Activated effector memory CD4-positive, alpha-beta T cell treated with anti-CD3 and anti-CD28 coated beads, Interleukin-2, amount 50 U/mL, for 16 hours (primary cell): ENCODE data around the gene DCPS.
"Not testable (repeated sequence)": the region's sequence is repeated elsewhere in the genome, so short reads cannot be mapped to it uniquely, and the experiment has no call there.

Experiments
- DNase-seq: peaks from one replicate; pipeline ENCODE4 v3.0.0-alpha.2; 2020

The DCPS gene

GRCh38 chr11:126362879-126363655 is 59.2 kb downstream of the DCPS start:
- DNase-seq, result no peak

- no peak for DNase-seq
Observed at GRCh38 chr11:126363706-126364248, 59.9 kb downstream of the DCPS start.

GRCh38 chr11:126364735-126365134 is 60.9 kb downstream of the DCPS start:
- DNase-seq, result not testable (repeated sequence)

DNA sequence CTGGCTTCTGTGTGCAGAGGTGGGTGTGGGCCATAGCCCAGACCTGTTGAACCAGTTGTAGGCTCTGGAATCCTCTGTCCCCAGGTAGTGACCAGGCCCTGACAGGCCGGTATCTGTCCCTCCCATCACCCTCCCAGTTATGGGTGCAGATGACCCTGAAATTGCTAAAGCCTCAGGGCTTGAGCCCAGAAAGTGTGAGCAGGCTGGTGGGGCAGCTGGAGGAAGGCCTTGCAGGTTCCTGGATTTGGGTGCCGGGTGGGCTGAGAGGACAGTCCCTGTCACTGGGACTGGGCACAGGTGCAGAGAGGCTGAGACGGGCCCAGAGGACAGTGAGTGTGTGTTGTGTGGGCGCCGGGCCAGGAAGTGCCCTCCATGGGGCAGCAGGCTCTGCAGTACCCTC is 61.6 kb downstream of the DCPS start:
- peak; percentile 50 for DNase-seq

- no peak for DNase-seq
Observed at GRCh38 chr11:126366064-126366822, 62.4 kb downstream of the DCPS start.

DNA sequence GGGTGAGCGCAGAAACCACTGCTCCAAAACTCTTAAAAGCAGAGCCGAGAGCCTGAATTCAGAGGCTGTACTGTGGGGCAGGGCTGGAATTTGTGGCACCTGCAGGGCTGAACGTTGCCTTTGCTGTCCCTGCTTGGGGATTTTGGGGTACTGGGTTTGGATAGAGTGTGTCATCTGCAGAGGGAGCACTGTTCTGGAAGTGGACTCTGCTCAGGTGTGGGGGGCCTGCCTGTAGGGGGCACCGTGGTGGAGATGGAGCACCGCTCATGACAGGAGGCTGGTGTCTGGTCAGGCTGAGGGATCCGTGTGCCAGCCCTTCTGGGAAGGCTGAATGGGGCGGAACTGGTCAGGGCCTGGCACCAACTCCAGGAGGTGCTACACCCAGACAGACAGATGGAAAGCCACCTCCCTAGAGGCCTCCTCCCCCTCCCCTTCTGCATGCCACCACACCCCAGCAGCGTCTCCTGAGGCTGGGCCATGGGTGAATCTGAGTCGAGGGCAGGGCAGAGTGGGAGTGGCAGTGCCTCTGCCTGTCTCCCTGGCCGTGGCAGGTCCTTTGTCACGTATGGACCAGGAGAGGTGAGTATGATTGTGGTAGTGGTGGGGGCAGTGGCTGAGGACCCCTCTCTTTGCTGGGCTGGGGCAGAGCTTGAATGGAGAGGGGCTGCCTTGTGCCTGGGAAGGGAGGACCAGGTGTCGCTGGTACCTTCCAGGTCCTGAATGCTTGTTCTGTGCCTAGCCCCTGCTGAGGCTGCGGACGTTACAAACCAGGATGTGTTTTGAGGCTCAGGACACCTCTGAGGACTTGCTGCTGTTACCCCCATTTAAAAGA is 63.2 kb downstream of the DCPS start:
- DNase-seq, result not testable (repeated sequence)

GRCh38 chr11:126367806-126368205 is 63.9 kb downstream of the DCPS start:
- not testable (repeated sequence) for DNase-seq

- not testable (repeated sequence) for DNase-seq
Observed at GRCh38 chr11:126368336-126369119, 64.7 kb downstream of the DCPS start.

DNA sequence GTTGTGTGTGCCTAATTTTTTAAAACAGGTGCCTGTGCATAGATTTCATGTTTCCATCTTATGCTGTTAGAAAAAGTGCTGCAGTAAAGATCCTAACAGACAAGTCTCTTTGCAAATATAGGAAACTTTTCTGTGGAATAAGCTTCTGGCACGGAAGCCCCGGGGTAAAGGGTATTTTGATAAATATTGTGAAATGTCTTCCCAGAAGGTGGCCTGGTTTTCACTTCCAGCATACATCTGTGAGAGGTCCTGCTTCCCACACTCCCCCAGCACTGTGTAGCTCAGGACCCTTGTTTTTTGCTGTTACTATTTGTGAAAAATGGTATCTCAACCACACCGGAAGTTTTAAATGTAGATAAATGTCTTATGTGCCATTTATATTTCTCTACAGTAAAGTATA is 66.2 kb downstream of the DCPS start:
- DNase-seq, result no peak

DNA sequence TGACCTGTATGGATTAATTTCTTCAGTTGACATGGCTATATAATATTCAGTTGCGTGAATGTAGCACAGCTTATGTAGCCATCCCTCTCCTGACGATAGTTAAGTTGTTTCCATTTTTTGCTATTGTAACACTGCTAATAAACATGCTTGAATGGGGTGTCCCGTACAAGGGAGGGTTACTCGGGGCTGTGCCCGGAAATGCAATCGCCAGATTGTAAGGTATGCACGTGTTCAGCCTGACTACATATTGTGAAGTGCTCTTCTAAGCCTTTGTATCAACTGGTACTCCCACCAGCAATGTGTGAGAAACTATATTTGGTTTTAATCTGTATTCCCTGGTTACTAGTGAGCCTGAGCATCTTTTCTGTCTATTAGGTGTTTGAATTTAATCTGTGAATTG is 67.7 kb downstream of the DCPS start:
- no peak for DNase-seq

- not testable (repeated sequence) for DNase-seq
Observed at GRCh38 chr11:126373389-126374066, 69.7 kb downstream of the DCPS start.

DNA sequence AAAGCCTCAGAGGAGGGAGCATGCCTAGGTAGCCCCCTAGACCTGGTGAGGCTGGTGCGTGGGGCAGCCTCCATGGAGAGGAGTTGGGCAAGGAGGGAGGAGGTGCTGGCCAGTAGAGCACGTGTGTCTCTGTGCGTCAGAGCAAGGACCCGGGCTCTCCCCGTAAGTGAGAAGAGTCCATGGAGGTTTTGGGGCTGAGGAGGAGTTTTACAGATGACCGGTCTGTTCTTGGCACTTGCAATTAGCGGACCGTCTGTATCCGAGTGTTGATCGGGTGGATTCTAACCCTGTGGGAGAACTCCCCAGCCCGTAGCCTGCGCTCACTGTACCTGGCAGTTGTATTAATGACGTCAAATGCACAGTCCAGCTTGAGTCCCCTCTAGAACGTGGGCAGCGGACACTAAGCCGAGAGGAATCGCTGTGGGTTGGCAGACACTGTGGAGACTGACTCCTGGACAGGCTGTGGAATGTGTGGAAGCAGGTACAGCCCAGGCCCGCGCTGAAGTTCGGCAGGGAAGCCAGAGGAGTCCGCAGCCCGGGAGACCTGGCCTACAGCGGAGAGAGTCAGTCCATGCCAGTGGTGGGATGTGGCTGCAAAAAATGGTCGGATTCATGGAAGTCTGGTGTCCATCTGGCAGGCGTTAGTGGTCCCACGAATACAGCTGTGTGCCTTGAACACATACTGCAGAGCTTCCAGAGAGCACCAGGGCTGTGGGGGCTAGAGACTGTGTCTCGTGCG is 70.9 kb downstream of the DCPS start:
- not testable (repeated sequence) for DNase-seq

- no peak for DNase-seq
Observed at GRCh38 chr11:126375726-126376125, 71.9 kb downstream of the DCPS start.

- DNase-seq, result no peak
Observed at GRCh38 chr11:126378763-126379162, 74.9 kb downstream of the DCPS start.

GRCh38 chr11:126380909-126381308 is 77.0 kb downstream of the DCPS start:
- DNase-seq, result no peak

- DNase-seq, result not testable (repeated sequence)
Observed at GRCh38 chr11:126381960-126382359, 78.1 kb downstream of the DCPS start.

DNA sequence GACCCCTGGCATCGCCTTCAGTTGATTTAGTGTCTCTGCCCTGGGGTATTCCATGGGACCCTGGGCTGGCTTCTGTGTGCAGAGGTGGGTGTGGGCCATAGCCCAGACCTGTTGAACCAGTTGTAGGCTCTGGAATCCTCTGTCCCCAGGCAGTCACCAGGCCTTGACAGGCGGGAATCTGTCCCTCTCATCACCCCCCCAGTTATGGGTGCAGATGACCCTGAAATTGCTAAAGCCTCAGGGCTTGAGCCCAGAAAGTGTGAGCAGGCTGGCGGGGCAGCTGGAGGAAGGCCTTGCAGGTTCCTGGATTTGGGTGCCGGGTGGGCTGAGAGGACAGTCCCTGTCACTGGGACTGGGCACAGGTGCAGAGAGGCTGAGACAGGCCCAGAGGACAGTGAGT is 78.8 kb downstream of the DCPS start:
- not testable (repeated sequence) for DNase-seq

DNA sequence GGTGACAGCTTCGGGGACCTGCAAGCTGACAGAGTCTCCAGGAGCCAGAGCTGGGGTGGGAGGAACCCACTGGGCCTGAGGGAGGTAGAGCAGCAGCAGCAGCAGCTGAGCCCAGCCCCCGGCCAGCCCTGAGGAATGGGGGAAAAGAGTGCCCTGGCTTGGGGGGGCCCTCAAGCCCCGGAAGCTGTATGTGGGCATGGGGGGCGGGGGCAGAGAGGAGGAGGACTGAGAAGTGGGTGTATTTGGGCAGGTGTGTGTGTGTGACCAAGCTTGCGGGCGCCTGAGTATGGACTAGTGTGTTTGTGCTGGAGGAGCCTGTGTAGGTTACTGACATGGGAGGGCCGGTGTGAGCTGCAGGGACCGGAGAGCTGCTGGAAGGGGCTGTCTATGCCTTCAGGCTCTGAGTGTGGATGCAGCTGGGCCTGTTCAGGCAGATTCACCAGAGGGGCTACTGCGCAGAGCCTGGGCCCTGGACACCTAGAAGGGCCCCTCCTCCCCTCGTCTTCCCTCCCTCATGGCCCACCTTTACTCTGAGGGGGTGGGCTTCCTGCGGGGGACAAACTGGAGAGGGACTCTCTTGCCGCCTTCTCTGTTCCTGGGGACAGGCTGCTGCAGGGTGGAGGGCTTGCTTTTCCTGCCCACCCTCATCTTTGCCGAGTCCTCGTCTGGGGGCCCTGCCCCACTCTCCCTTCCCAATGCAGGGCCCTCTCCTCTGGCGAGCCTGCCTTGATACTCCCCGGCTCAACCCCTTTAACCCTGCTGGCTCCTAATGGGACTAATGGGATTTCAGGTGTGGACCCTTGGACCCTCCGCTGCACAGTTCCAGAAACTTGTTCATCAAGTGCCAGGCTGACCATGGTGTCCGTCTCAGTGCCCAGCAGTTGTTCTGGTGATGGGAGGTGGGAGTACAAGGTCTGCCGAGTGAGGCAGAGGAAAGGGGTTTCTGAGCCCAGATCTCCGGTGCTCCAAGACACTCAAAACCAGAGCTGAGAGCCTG is 79.8 kb downstream of the DCPS start:
- DNase-seq, result no peak

DNA sequence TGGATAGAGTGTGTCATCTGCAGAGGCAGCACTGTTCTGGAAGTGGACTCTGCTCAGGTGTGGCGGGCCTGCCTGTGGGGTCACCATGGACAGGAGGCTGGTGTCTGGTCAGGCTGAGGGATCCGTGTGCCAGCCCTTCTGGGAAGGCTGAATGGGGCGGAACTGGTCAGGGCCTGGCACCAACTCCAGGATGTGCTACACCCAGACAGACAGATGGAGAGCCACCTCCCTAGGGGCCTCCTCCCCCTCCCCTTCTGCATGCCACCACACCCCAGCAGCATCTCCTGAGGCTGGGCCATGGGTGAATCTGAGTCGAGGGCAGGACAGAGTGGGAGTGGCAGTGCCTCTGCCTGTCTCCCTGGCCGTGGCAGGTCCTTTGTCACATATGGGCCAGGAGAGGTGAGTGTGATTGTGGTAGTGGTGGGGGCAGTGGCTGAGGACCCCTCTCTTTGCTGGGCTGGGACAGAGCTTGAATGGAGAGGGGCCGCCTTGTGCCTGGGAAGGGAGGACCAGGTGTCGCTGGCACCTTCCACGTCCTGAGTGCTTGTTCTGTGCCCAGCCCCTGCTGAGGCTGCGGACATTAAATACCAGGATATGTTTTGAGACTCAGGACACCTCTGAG is 80.7 kb downstream of the DCPS start:
- DNase-seq, result no peak
